ENCODE data around the gene SMIM32. TPM values are rescaled to one million over a fixed set of nuclear protein-coding genes. Genes with fewer than 3 reads are reported as not detected.

The SMIM32 gene
- total RNA-seq, 1 donor from 2014 or later = not detected

Other genes starting within 250 kb of the SMIM32 start
- not detected for gene LECT2, start 238.2 kb downstream of the SMIM32 start, total RNA-seq
- 147 TPM for gene TGFBI, start 164.2 kb downstream of the SMIM32 start, total RNA-seq
- gene SMAD5, start 60.3 kb downstream of the SMIM32 start, total RNA-seq = 86.3 TPM
- not detected for gene TRPC7, start 172.4 kb upstream of the SMIM32 start, total RNA-seq

All from ureter (tissue), 1 donor.